ENCODE measurements around the gene PRKAA1.

PRKAA1 gene

DNA sequence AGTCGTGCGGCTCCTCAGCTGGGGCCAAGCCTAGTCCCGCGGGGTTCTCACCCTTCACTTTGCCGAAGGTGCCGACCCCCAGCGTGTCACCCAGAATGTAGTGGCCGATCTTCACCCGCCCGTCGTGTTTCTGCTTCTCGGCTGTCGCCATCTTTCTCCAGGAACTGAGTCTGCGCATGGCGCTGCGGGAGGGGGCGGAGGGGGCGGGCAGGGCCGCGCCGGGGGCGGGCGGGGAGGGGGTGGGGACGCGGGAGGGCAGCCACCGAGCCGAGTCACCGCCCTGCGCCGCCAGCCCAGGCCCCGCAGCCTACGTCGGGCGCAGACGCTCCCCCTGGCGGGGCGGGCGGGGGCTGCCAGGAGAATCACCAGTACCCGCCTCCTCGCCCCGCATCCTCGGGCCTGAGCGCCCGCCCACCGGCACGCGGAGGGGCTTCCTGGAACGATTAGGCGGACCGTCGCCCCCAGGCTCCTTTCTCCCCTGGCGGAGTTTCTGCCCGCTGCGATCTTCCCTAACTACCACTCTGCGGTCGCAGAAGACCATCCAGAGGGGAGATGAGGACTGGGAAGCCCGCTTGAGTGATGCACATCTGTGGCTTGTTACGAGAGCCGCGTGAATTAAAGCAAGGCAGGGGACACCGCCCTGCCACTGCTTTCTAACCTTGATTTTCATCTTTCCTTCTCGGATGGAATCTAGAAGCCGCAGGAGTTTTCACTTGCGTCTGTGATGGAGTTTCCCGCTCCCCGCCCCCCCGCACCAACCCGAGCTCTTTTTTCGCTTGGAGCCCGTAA, at the start of gene PRKAA1:
TSS of gene PRKAA1 (minus strand) at position 363 of the 789 bp plus-strand sequence. CDS start at position 178, 185 bp downstream.
- peak; percentile 93 for DNase-seq (ENCODE audit: low spot score)

GRCh38 chr5:40847525-40847924, 49.4 kb upstream of the PRKAA1 start:
- DNase-seq (ENCODE audit: low spot score), result no peak

DNA sequence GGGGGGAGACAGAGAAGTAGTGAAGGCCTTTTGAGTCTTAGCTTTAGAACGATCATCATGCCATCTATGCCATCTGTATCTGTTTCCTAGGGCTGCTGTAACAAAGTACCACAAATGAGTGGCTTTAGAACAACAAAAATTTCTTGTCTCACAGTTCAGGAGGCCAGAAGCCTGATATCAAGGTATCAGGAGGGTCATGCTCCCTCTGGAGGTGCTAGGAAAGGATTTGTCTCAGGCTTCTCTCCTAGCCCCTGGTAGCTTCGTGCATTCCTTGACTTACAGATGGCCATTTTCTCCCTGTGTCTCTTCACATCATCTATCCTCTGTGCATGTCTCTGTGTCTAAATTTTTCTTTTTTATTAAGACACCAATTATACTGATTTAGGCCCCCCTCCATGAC, 48.2 kb upstream of the PRKAA1 start:
- DNase-seq (ENCODE audit: low spot score), result no peak

- no peak for DNase-seq (ENCODE audit: low spot score)
Observed at GRCh38 chr5:40844565-40844964, 46.4 kb upstream of the PRKAA1 start.

GRCh38 chr5:40842351-40842750, 44.2 kb upstream of the PRKAA1 start:
- no peak for DNase-seq (ENCODE audit: low spot score)

DNA sequence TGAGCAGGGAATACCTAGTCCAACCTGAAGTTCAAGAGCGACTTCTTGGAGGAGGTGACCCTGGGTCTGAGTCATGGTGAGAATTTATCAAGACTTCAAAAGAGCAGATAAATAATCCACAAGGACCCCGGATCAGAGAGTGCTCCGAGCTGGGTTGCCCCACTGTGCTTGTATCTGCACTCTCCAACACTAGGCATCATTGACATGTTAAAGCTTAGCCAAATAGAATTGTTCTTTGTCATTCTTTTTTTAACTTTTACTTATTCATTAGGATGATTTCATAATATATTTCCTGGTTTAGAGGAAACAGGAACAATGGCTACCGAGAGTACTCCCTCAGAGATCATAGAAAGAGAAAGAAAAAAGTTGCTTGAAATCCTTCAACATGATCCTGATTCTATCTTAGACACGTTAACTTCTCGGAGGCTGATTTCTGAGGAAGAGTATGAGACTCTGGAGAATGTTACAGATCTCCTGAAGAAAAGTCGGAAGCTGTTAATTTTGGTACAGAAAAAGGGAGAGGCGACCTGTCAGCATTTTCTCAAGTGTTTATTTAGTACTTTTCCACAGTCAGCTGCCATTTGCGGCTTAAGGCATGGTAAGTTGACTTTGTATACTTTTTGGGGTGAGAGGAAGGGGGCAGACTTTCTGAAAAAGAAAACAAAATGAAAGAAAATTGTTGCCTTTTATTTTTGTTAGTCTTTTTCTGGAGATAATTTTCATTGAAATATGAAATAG, 43.1 kb upstream of the PRKAA1 start, which contains the start of gene CARD6:
TSS of gene CARD6 (plus strand) at position 300 of the 738 bp plus-strand sequence. CDS start at position 316, 16 bp downstream.
- DNase-seq (ENCODE audit: low spot score), result no peak

DNA sequence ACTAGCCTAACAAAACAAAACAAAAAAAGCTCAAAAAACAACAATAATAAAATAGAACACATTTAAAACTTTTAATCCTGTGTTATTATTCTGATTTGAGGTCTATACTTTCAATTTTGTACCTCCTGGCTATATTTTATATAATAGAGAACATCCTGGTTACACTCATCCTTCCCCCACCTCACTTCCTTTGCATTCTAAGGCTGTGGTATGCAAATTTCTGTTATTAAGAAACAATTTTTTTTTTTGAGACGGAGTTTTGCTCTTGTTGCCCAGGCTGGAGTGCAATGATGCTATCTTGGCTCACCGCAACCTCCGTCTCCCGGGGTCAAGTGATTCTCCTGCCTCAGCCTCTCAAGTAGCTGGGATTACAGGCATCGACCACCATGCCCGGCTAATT, 39.9 kb upstream of the PRKAA1 start:
- DNase-seq (ENCODE audit: low spot score), result no peak

- DNase-seq (ENCODE audit: low spot score), result peak; percentile 91
Observed at GRCh38 chr5:40834849-40835787, 36.9 kb upstream of the PRKAA1 start, which contains the start of gene RPL37. RPL37 (minus strand) TSS chr5:40835222; CDS start chr5:40835185, 37 bp downstream.

DNA sequence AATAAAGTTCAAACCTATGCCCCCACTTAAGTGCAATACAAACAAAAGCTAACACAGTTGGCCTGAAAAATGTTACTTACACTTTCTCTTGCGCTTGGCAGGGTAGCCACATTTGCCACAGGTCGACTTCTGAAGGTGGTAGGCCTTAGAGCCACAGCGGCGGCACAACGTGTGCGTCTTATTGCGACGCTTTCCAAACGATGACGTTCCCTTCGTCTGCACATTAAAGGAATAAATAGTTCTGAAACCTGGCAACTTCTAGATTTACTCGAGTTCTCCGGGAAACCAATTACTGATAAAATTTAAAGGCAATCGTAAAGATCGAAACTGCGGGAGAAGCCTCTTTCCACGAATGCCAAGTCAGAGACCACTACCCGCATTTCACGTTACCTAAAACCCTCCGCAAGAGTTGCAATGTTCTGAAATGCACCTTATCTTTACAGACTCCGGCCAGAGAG, 36.2 kb upstream of the PRKAA1 start:
- no peak for DNase-seq (ENCODE audit: low spot score)

DNA sequence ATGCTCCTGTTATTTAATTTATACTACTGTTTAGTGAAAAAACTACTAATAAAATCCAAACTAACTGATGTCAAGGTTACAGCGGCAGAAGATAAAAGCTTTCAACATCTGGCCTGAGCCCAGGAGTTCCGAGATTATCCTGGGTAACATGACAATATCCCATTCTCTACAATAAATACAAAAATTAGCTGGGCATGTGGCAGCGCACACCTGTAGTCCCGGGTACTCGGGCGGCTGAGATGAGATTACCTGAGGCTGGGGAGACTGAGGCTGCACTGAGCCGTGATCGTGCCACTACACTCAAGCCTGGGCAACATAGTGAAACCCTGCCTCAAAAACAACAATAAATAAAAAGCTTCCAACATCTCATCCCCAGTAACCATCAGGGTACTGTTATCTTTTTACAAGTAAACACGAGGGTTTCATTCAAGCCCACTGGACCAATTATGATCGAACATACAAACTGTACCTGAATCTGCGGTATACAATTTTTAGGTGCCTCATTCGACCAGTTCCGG, 35.6 kb upstream of the PRKAA1 start:
- no peak for DNase-seq (ENCODE audit: low spot score)

DNA sequence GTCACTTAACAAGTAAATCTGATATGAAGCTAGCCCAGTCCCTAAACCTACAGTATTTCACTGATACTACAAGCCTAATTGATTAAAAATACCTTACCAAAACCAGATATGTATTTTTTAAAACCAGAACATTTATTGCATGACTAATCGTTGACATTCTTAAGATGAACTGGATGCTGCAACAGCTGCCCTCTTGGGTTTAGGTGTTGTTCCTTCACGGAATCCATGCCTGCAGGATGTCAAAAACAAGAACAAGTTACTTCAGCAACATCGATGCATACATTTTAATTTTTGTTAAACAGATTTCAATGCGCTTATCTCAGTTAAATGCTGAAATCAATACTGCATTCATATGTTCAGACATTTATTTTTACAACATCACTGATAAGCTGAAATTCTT, 34.2 kb upstream of the PRKAA1 start:
- no peak for DNase-seq (ENCODE audit: low spot score)

- no peak for DNase-seq (ENCODE audit: low spot score)
Observed at GRCh38 chr5:40831346-40832210, 33.4 kb upstream of the PRKAA1 start.

DNA sequence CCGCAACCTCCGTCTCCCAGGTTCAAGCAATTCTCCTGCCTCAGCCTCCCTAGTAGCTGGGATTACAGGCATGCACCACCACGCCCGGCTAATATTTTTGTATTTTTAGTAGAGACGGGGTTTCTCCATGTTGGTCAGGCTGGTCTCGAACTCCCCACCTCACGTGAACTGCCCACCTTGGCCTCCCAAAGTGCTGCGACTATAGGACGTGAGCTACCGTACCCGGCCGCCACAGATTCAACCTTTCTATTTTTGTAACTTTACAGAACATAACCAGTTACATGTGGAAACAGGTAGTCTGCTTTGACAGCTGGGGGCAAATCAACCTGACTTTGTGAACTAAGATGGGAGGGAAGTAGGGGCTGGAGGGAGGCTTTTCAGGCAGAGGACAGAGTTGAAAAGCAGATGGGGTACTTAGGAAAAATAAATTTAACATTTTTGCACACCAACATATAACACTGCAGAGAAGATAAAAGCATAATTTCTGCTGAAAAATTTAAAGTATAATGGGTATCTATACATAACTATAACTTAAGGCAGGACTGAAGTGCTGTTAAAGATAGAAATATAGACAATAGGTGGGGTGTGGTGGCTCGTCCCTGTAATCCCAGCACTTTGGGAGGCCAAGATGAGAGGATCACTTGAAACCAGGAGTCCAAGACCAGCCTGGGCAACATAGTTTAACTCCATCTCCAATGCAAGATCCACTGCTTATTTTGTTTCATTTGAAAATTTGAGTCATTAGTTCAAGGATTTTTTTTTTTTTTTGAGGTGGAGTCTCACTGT, 31.8 kb upstream of the PRKAA1 start:
- no peak for DNase-seq (ENCODE audit: low spot score)

- DNase-seq (ENCODE audit: low spot score), result no peak
Observed at GRCh38 chr5:40828690-40829661, 30.8 kb upstream of the PRKAA1 start.

DNA sequence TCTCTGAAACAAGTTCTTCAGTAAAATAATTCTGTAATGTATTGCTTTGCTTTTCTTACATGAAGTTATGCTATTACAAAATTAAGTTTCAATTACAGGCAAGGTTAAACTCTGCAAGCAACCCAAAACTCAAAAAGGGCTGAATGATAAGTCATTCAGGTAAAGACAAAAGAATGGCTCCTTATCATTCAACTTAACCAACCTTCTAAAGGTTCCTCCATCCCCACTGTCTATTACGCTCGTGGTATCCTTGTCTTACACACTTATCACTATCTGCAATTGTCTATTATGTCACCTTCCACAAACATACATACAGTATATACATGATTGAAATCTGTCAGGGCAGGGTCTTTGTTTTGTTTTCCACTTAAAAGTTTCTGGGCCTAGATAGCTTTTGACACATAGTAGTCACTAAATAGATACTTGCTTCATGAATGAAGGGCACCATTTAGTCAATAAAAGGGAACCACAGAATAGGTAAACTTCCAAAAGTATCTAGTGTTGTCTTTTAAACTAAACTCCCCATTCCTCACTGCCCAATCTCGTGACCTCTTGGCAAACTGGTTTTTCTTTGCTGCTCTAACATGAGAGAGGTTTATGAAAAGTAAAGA, 30.0 kb upstream of the PRKAA1 start:
- no peak for DNase-seq (ENCODE audit: low spot score)

DNA sequence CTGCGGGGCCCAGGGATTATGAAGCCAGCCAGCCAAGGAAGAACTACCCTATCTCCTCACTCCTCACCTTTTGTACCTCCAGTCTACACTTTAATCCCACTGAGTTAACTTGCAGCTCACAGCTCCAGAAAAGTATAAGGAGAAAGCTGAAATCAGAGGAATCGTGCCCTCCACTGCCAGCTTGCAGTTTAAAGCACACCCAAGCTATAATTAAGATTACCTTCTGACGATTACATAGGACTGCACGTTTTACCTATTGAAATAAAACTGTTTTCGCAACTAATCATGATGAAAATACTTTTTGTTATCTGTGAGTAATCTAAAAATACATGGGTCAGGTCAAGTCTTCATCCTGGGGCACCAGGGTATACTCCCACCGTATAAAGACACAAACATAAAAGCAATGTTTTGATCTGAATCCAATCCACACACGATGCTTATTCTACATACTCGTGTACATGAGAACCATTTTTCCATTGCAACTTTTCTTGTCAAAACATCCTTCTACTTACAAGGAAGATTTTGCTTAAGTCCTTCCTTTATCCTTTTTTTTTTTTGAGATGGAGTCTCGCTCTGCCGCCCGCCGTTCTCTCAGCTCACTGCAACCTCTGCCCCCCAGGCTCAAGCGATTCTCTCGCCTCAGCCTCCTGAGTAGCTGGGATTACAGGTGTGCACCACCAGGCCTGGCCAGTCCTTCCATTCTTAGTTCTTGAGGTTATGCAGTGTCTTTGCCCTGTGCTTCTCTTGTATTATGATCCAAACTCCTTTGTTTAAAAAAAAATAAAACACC, 29.2 kb upstream of the PRKAA1 start:
- DNase-seq (ENCODE audit: low spot score), result no peak

- no peak for DNase-seq (ENCODE audit: low spot score)
Observed at GRCh38 chr5:40826489-40827187, 28.5 kb upstream of the PRKAA1 start.
